NB4 (cell line): ENCODE data around the gene RNPEP.
"Not testable (repeated sequence)": the region's sequence is repeated elsewhere in the genome, so short reads cannot be mapped to it uniquely, and the experiment has no call there.

Experiments
- DNase-seq: peaks from one replicate; pipeline ENCODE4 v3.0.0; 2010; ENCODE audit warnings: low read depth
- H3K4me3 ChIP-seq: one replicate; pipeline ENCODE4 v1.5.1; 2011; ENCODE audit warnings: mild to moderate bottlenecking, low read depth, low read length, moderate library complexity
- MYC ChIP-seq: IDR thresholded peaks from 2 replicates; pipeline ENCODE4 v1.6.1; 2011; ENCODE audit warnings: low read depth, low read length
- POLR2A ChIP-seq: IDR thresholded peaks from 2 replicates; pipeline ENCODE4 v1.6.1; 2011; ENCODE audit warnings: mild to moderate bottlenecking; ENCODE audit not compliant: insufficient read length; ENCODE audit errors: extremely low read depth
- TF ChIP-seq, protein P1 (sequence below): IDR thresholded peaks from 2 replicates; pipeline ENCODE4 v1.6.1; 2011; ENCODE audit warnings: low read depth, low read length
- TF ChIP-seq, protein P2 (sequence below): IDR thresholded peaks from one replicate; pipeline ENCODE4 v1.5.1; 2012; ENCODE audit warnings: low read depth, low read length

The RNPEP gene

DNA sequence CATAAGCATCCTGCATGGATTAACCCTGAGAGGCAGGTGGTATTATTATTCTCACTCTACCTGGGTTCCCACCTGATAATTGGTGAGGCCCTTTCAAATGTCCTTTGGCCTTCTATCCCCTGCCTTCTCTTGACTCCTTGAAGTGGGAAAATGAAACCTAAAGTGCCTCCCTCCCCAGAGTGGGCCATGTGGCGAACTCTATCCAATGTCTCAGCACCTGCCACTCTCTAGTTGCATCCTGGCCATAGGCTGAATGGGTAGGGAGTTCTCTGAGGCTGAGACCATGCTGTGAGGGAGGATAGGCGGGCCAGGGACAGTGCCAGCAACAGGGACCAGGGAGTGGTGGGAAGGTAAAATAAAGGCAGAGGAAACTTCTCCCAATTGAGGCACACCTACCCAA lies 63.3 kb downstream of the RNPEP start:
- DNase-seq, result no peak
- no peak overlapping the region for H3K4me3 ChIP-seq
- TF ChIP-seq, protein P1, sequence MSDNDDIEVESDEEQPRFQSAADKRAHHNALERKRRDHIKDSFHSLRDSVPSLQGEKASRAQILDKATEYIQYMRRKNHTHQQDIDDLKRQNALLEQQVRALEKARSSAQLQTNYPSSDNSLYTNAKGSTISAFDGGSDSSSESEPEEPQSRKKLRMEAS, result no peak
- TF ChIP-seq MYC (no peak), POLR2A (no peak)
- TF ChIP-seq, protein P2, sequence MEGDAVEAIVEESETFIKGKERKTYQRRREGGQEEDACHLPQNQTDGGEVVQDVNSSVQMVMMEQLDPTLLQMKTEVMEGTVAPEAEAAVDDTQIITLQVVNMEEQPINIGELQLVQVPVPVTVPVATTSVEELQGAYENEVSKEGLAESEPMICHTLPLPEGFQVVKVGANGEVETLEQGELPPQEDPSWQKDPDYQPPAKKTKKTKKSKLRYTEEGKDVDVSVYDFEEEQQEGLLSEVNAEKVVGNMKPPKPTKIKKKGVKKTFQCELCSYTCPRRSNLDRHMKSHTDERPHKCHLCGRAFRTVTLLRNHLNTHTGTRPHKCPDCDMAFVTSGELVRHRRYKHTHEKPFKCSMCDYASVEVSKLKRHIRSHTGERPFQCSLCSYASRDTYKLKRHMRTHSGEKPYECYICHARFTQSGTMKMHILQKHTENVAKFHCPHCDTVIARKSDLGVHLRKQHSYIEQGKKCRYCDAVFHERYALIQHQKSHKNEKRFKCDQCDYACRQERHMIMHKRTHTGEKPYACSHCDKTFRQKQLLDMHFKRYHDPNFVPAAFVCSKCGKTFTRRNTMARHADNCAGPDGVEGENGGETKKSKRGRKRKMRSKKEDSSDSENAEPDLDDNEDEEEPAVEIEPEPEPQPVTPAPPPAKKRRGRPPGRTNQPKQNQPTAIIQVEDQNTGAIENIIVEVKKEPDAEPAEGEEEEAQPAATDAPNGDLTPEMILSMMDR, result no peak

DNA sequence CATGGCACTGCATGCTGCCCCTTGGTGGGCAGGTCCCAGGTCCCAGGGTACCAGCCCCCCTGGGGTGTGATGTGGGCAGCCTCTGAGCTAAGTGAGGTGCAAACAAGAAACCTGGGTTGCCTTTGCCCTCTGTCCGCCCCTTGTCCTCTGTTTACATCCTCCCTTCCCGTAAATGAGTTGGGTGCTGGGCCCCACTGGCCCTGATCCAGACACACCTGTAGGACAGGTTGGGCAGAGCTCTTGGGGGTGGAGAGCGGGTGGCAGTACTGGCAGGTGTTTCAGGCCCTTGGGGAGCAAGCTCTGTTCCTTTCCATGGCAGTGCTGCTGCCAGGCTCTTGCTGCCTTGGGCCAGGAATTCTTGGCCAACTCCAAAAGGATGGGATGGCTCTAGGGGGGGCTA lies 63.8 kb downstream of the RNPEP start:
- DNase-seq, result no peak
- TF ChIP-seq MYC (no peak), POLR2A (no peak)
- no peak overlapping the region for H3K4me3 ChIP-seq

DNA sequence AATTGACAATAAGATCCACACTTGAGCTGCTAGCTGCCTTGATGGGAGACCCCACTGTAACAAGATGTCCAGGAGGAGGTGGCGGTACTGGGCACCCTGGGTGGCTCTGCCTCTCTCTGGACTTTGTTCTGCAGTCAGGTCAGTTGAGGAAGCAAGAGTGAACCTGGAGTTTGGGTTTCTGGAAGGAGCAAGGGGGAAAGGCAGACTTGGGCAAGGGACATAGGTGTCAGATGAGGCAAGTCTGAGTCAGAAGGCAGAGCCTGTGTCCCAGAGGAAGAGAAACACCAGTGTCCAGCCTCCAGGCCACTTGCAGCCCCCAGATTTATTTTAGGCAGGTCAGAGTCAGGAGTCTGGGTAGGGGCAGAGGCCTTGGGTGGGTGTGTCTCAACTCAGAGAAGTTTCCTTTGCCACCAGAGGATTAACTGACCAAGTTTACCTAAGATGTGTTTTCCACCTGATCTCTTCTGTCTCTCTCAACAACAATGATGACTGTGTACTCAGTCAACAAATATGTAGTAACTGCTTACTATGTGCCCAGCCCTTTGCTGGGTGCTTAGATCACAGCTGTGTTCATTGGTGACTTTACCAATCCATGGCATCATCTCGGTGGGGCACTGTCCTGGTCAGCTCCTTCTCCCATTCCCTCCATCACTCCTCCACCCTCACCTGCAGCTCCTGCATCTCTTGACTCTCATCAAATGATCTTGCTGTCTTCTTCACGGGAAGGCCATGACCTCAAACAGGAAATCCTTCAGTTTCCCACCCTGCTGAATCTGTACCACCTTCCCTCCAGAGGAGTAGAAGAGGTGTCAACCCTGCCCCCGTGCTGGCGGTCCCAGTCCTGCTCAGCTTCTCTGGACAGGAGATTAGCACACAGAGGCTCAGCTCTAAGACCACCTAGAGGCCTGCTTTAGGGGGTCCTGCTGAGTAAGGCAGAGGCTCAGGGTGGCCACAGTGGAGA lies 64.6 kb downstream of the RNPEP start:
- TF ChIP-seq MYC, result no peak
- TF ChIP-seq, protein P1, result no peak
- TF ChIP-seq, protein P2, result no peak
- TF ChIP-seq POLR2A, result no peak
- no peak overlapping the region for H3K4me3 ChIP-seq
- no peak for DNase-seq

DNA sequence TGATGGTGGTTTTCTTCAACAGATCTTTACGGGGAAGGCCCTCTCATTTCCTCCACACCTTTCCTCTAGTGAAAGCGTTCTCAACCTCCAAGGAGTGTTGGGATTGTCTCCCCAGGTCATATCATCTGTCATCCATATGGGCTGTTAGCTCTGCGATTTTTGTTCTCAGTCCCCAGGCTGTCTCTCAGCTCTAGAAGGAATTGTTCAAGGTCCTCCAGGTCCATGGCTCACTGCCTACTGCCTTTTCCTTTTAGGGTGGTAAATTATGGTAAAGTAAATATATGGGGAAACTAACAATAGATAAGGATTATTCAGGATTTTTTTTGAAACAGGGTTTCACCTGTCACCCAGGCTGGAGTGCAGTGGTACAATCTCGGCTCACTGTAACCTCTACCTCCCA lies 65.5 kb downstream of the RNPEP start:
- no peak for DNase-seq
- H3K4me3 ChIP-seq, result no peak overlapping the region
- TF ChIP-seq, protein P1, result no peak
- TF ChIP-seq POLR2A (no peak), MYC (no peak)
- TF ChIP-seq, protein P2, result no peak

DNA sequence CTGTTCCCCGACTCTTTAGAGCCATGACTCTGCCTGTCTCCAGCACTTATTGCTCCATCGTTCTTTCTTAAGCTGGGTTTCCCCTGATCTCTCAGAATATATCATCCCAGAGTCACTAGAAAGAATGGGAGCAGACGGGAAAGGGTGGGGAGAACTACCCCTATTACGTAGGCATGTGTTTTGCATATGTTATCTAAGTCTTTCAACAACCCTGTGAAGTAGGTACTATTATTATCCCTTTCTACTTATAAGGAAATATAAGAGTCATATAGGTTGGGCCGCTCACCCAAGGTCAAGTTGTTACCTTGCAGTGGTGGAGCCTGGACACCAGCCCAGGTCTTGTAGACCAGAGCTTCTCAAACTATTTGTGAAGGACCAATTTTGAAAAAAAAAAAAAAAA lies 66.7 kb downstream of the RNPEP start:
- TF ChIP-seq, protein P1, result no peak
- TF ChIP-seq MYC, result no peak
- TF ChIP-seq POLR2A, result no peak
- TF ChIP-seq, protein P2, result no peak
- DNase-seq, result no peak
- H3K4me3 ChIP-seq, result no peak overlapping the region

DNA sequence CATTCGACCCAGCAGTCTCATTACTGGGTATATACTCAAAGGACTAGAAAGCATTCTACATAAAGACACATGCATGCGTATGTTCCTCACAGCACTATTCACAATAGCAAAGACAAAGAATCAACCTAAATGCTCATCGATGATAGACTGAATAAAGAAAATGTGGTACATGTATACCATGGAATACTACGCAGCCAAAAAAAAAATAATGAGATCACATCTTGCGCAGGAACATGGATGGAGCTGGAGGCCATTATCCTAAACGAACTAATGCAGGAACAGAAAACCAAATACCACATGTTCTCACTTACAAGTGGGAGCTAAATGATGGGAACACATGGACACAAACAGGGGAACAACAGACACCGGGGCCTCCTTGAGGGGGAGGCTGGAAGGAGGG lies 71.6 kb downstream of the RNPEP start:
- TF ChIP-seq, protein P1, result no peak
- TF ChIP-seq POLR2A (no peak), MYC (no peak)
- TF ChIP-seq, protein P2, result no peak
- DNase-seq, result no peak
- H3K4me3 ChIP-seq, result no peak overlapping the region

DNA sequence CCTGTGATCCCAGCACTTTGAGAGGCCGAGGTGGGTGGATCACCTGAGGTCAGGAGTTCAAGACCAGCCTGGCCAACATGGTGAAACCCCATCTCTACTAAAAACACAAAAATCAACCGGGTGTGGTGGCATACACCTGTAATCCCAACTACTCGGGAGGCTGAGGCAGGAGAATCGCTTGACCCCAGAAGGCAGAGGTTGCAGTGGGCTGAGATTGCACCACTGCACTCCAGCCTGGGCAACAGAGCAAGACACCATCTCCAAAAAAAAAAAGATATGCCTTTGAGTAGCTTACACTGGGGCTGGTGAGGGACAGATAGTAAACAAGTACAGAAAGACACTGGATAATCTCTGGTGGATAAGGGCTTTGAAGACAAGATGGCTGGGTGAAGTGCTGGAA lies 72.2 kb downstream of the RNPEP start:
- not testable (repeated sequence) for H3K4me3 ChIP-seq, DNase-seq
